ENCODE results near the gene STK16.

- TF ChIP-seq CTCF (IDR thresholded peaks at IDR 0.05), result no peak
- no peak for TF ChIP-seq EZH2phosphoT487 (IDR thresholded peaks at IDR 0.05)
Observed at GRCh38 chr2:219271021-219271420, 25.7 kb downstream of the STK16 start.
